PC-3 (cell line): ENCODE data around the gene FLRT1. TPM values are rescaled to one million over a fixed set of nuclear protein-coding genes. Genes with fewer than 3 reads are reported as not detected.

Experiments
- ATAC-seq: fragments of 200-7000 bp; cut with Tn5 transposase; 2 replicates; pipeline ENCODE4 v1.9.1; 2020; ENCODE audit warnings: mild to moderate bottlenecking, moderate library complexity
- BruUV-seq: library from RNA; stranded (reverse); fragments of 400-500 nt; replicated peaks from 2 replicates; lab custom pipeline; 2021; lab: Mats Ljungman, UMichigan
- CTCF ChIA-PET: fragments of 300-600 bp; sonication (Branson Sonifier 250); formaldehyde crosslinking; loops from one replicate; lab custom pipeline; 2022; ENCODE audit warnings: antibody characterized with exemption; lab: Charles Lee
- POLR2A ChIA-PET: fragments of 300-600 bp; sonication (Branson Sonifier 250); formaldehyde crosslinking; loops from one replicate; lab custom pipeline; 2022; ENCODE audit warnings: antibody characterized with exemption; ENCODE audit not compliant: unreplicated experiment; lab: Charles Lee
- DNase-seq: peaks from one replicate; pipeline ENCODE4 v3.0.0-alpha.2; 2015
- H2AFZ ChIP-seq: fragments of 300-600 bp; sonication (generic); 2 replicates; pipeline ENCODE4 v1.6.0; 2016; ENCODE audit warnings: antibody characterized with exemption, low read length
- H3F3A ChIP-seq: fragments of 300-600 bp; sonication (generic); one replicate; pipeline ENCODE4 v1.6.0; 2017; ENCODE audit warnings: antibody characterized with exemption, low read length, control low read depth, mild to moderate bottlenecking; ENCODE audit not compliant: unreplicated experiment
- H3K27ac ChIP-seq: fragments of 300-600 bp; sonication (generic); 2 replicates; pipeline ENCODE4 v1.5.1; 2016; ENCODE audit warnings: mild to moderate bottlenecking, low read length
- H3K27me3 ChIP-seq: fragments of 300-600 bp; sonication (generic); 2 replicates; pipeline ENCODE4 v1.6.1; 2016; ENCODE audit warnings: low read length, mixed read lengths
- H3K36me3 ChIP-seq: fragments of 300-600 bp; sonication (generic); 2 replicates; pipeline ENCODE4 v1.6.1; 2016; ENCODE audit warnings: low read depth, mixed run types, low read length, mixed read lengths
- H3K4me1 ChIP-seq: fragments of 300-600 bp; sonication (generic); 2 replicates; pipeline ENCODE4 v1.5.1; 2016; ENCODE audit warnings: low read length; ENCODE audit not compliant: insufficient read depth
- H3K4me2 ChIP-seq: fragments of 300-600 bp; sonication (generic); 2 replicates; pipeline ENCODE4 v1.6.0; 2016; ENCODE audit warnings: low read length
- H3K4me3 ChIP-seq: fragments of 300-600 bp; sonication (generic); 2 replicates; pipeline ENCODE4 v1.5.1; 2016; ENCODE audit warnings: mild to moderate bottlenecking, low read length, mixed read lengths
- H3K79me2 ChIP-seq: fragments of 300-600 bp; sonication (generic); 2 replicates; pipeline ENCODE4 v1.6.1; 2017; ENCODE audit warnings: low read length, mixed read lengths
- H3K9ac ChIP-seq: fragments of 300-600 bp; sonication (generic); 2 replicates; pipeline ENCODE4 v1.6.0; 2016; ENCODE audit warnings: mild to moderate bottlenecking, low read length
- H3K9me2 ChIP-seq: fragments of 300-600 bp; sonication (generic); replicated peaks from 2 replicates; pipeline ENCODE4 v1.6.1; 2016; ENCODE audit warnings: mixed run types, low read length, mixed read lengths
- H3K9me3 ChIP-seq: fragments of 300-600 bp; sonication (generic); 2 replicates; pipeline ENCODE4 v1.6.1; 2016; ENCODE audit warnings: low read length, mixed read lengths
- H4K20me1 ChIP-seq: fragments of 300-600 bp; sonication (generic); 2 replicates; pipeline ENCODE4 v1.6.1; 2016; ENCODE audit warnings: low read length, mixed read lengths
- EZH2 ChIP-seq: fragments of 300-600 bp; sonication (generic); IDR thresholded peaks from one replicate; pipeline ENCODE4 v1.6.1; 2017; ENCODE audit warnings: antibody characterized with exemption, mild to moderate bottlenecking, low read length; ENCODE audit not compliant: unreplicated experiment
- EZH2phosphoT487 ChIP-seq: fragments of 300-600 bp; sonication (generic); IDR thresholded peaks from 2 replicates; pipeline ENCODE4 v1.6.1; 2018; ENCODE audit warnings: mild to moderate bottlenecking, antibody characterized with exemption, low read length, borderline replicate concordance
- intact Hi-C: fragments of 100-400 bp; cut with micrococcal nuclease; formaldehyde crosslinking; loops from 2 replicates; pipeline ENCODE4 v1.9.0; 2023
- total RNA-seq: library from RNA; depleted of rRNA; stranded (reverse); fragments of >200 nt; gene quantifications from 2 replicates; pipeline ENCODE4 v1.2.3, GENCODE V29; 2014
- TF ChIP-seq, protein P1 (sequence below): fragments of 300-600 bp; sonication (generic); conservative IDR thresholded peaks from 2 replicates; pipeline ENCODE4 v1.5.1; 2017; ENCODE audit warnings: antibody characterized with exemption, low read depth, mild to moderate bottlenecking, low read length

The FLRT1 gene
- total RNA-seq, 1 experiment from 2014 or later: not detected

DNA sequence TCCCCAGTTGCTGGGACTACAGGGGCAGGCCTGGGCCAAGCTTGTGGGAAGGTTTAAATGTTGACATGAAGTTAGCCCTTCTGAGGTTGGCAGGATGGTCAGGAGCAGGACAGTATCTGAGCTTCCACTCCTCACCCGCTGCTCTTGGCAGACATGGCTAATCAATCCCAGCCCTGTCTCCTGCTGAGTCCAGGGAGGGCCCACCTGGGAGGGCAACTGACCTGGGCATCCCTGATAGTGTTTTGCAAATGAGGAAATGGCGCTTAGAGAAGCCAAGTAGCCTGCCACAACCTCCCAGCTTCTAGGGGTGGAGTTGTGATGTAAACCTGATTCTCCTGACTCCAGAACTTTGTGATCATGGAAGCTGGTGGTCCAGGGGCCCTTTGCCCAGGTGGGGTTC, 16.7 kb downstream of the FLRT1 start:
- Histone ChIP-seq H3K36me3 (no peaks in the 10 kb centered on the region), H2AFZ (no peak overlapping the region), H3K9me3 (no peaks in the 10 kb centered on the region), H3K9ac (no peak overlapping the region), H3K9me2 (no peaks in the 10 kb centered on the region), H3K4me3 (no peak overlapping the region), H3K27me3 (no peaks in the 10 kb centered on the region), H3K4me1 (no peaks in the 10 kb centered on the region), H4K20me1 (no peaks in the 10 kb centered on the region), H3K79me2 (no peaks in the 10 kb centered on the region), H3K4me2 (no peak overlapping the region), H3K27ac (no peak overlapping the region), H3F3A (no peaks in the 10 kb centered on the region)
- ATAC-seq (no peak), DNase-seq (no peak)
- ChIA-PET POLR2A (no interaction called here), CTCF (no interaction called here)
- BruUV-seq: no TSS peak
- TF ChIP-seq EZH2phosphoT487 (no peak), EZH2 (no peak)
- TF ChIP-seq, protein P1, sequence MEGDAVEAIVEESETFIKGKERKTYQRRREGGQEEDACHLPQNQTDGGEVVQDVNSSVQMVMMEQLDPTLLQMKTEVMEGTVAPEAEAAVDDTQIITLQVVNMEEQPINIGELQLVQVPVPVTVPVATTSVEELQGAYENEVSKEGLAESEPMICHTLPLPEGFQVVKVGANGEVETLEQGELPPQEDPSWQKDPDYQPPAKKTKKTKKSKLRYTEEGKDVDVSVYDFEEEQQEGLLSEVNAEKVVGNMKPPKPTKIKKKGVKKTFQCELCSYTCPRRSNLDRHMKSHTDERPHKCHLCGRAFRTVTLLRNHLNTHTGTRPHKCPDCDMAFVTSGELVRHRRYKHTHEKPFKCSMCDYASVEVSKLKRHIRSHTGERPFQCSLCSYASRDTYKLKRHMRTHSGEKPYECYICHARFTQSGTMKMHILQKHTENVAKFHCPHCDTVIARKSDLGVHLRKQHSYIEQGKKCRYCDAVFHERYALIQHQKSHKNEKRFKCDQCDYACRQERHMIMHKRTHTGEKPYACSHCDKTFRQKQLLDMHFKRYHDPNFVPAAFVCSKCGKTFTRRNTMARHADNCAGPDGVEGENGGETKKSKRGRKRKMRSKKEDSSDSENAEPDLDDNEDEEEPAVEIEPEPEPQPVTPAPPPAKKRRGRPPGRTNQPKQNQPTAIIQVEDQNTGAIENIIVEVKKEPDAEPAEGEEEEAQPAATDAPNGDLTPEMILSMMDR: no peak
- intact Hi-C loops: no loop called here

GRCh38 chr11:64052938-64053622, 17.3 kb downstream of the FLRT1 start:
- ChIA-PET CTCF (no interaction called here), POLR2A (no interaction called here)
- H3K4me2 ChIP-seq: no peak overlapping the region
- H3K9me3 ChIP-seq: no peaks in the 10 kb centered on the region
- no peak overlapping the region for H3K4me3 ChIP-seq
- H2AFZ ChIP-seq: no peak overlapping the region
- no peaks in the 10 kb centered on the region for H3K4me1 ChIP-seq
- no peaks in the 10 kb centered on the region for H4K20me1 ChIP-seq
- no peaks in the 10 kb centered on the region for H3K9me2 ChIP-seq
- no peak for ATAC-seq
- H3K27ac ChIP-seq: no peak overlapping the region
- intact Hi-C loops: no loop called here
- H3K27me3 ChIP-seq: no peaks in the 10 kb centered on the region
- TF ChIP-seq, protein P1: no peak
- TF ChIP-seq EZH2phosphoT487: no peak
- TF ChIP-seq EZH2: no peak
- no peaks in the 10 kb centered on the region for H3F3A ChIP-seq
- no TSS peak for BruUV-seq
- H3K79me2 ChIP-seq: no peaks in the 10 kb centered on the region
- DNase-seq: no peak
- no peak overlapping the region for H3K9ac ChIP-seq
- H3K36me3 ChIP-seq: no peaks in the 10 kb centered on the region

- intact Hi-C loops: no loop called here
- TF ChIP-seq, protein P1: no peak
- no peak for TF ChIP-seq EZH2
- no peak for TF ChIP-seq EZH2phosphoT487
- Histone ChIP-seq H3K27me3 (no peaks in the 10 kb centered on the region), H3K4me3 (no peak overlapping the region), H3F3A (no peaks in the 10 kb centered on the region), H2AFZ (no peak overlapping the region), H3K27ac (no peak overlapping the region), H3K9ac (no peak overlapping the region), H3K4me2 (no peak overlapping the region), H3K4me1 (no peaks in the 10 kb centered on the region), H3K9me2 (no peaks in the 10 kb centered on the region), H3K9me3 (no peaks in the 10 kb centered on the region), H4K20me1 (no peaks in the 10 kb centered on the region), H3K36me3 (no peaks in the 10 kb centered on the region), H3K79me2 (no peaks in the 10 kb centered on the region)
- no peak for DNase-seq
- CTCF ChIA-PET: no interaction called here
- POLR2A ChIA-PET: no interaction called here
- ATAC-seq: no peak
- BruUV-seq: no TSS peak
These were observed 18.0 kb downstream of the FLRT1 start for GRCh38 chr11:64053699-64054098.
